CD14-positive monocyte (primary cell): ENCODE measurements around the gene AMY2B. TPM values are rescaled to one million over a fixed set of nuclear protein-coding genes. Genes with fewer than 3 reads are reported as not detected.

ENCODE experiments used
- DNase-seq, 3 donors: peaks; one replicate each; pipeline ENCODE4 v3.0.0-alpha.2; 2011 to 2022
- H2AFZ ChIP-seq: 2 replicates; pipeline ENCODE4 v1.6.0; 2012; ENCODE audit warnings: mild to moderate bottlenecking, low read depth, low read length, inconsistent platforms; ENCODE audit not compliant: insufficient read depth, poor library complexity, severe bottlenecking
- H3K27ac ChIP-seq, 2 donors: 1 replicate in 1 of 2; 2 replicates in 1 of 2; pipeline ENCODE4 v1.5.1; 2012 to 2013; ENCODE audit warnings: low read length in 2 of 2, control low read depth in 1 of 2, inconsistent platforms in 1 of 2, low read depth in 1 of 2, mild to moderate bottlenecking in 1 of 2
- H3K27me3 ChIP-seq, 2 donors: one replicate each; pipeline versions ENCODE4 v1.6.0 to v1.6.1; 2011 to 2013; ENCODE audit warnings: low read length in 2 of 2; ENCODE audit not compliant: control insufficient read depth in 2 of 2, insufficient read depth in 2 of 2
- H3K36me3 ChIP-seq, 2 donors: replicated peaks in 1 of 2; 1 replicate in 1 of 2; 2 replicates in 1 of 2; pipeline versions ENCODE4 v1.5.1 to v1.6.1; 2012 to 2013; ENCODE audit warnings: low read length in 2 of 2, control low read depth in 1 of 2, inconsistent platforms in 1 of 2, mild to moderate bottlenecking in 1 of 2; ENCODE audit not compliant: insufficient read depth in 2 of 2, control insufficient read depth in 1 of 2
- H3K4me1 ChIP-seq, 2 donors: 1 replicate in 1 of 2; 2 replicates in 1 of 2; pipeline versions ENCODE4 v1.5.1 to v1.6.1; 2012 to 2013; ENCODE audit warnings: low read length in 2 of 2, control low read depth in 1 of 2, inconsistent platforms in 1 of 2, mild to moderate bottlenecking in 1 of 2, moderate library complexity in 1 of 2; ENCODE audit not compliant: insufficient read depth in 2 of 2, control insufficient read depth in 1 of 2
- H3K4me2 ChIP-seq: replicated peaks from 2 replicates; pipeline ENCODE3; 2012; ENCODE audit warnings: low read length, moderate library complexity, mild to moderate bottlenecking; ENCODE audit not compliant: poor library complexity, severe bottlenecking; ENCODE audit errors: extremely low read depth
- H3K4me3 ChIP-seq, 3 experiments: fragments of 200-600 bp in 1 of 3; sonication (generic) in 1 of 3; replicated peaks in 1 of 3; 1 replicate in 2 of 3; 2 replicates in 1 of 3; pipeline ENCODE4 v1.5.1; 2011 to 2013; ENCODE audit warnings: low read length in 3 of 3, mild to moderate bottlenecking in 3 of 3, control low read depth in 2 of 3, low read depth in 2 of 3, inconsistent platforms in 1 of 3, moderate library complexity in 1 of 3
- H3K79me2 ChIP-seq: 2 replicates; pipeline ENCODE4 v1.6.0; 2012; ENCODE audit warnings: mild to moderate bottlenecking, control low read depth, inconsistent platforms, low read length, moderate library complexity; ENCODE audit not compliant: insufficient read depth
- H3K9ac ChIP-seq: 2 replicates; pipeline ENCODE4 v1.6.0; 2017; ENCODE audit warnings: low read length, mild to moderate bottlenecking; ENCODE audit not compliant: insufficient read depth, poor library complexity, severe bottlenecking
- H3K9me3 ChIP-seq, 2 donors: replicated peaks in 1 of 2; 1 replicate in 1 of 2; 2 replicates in 1 of 2; pipeline versions ENCODE4 v1.5.1 to v1.6.1; 2012 to 2013; ENCODE audit warnings: low read length in 2 of 2, control low read depth in 1 of 2; ENCODE audit not compliant: control insufficient read depth in 1 of 2, insufficient read depth in 1 of 2
- H4K20me1 ChIP-seq: 2 replicates; pipeline ENCODE4 v1.6.0; 2012; ENCODE audit warnings: mild to moderate bottlenecking, low read length, control low read depth, moderate library complexity; ENCODE audit not compliant: insufficient read depth
- H3K27ac Mint-ChIP-seq, 7 donors: one replicate each; pipeline ENCODE4 v1.8.0; 2020; ENCODE audit warnings: mild to moderate bottlenecking in 7 of 7, mixed read lengths in 7 of 7, moderate library complexity in 6 of 7, inconsistent platforms in 2 of 7
- H3K27me3 Mint-ChIP-seq, 3 donors: one replicate each; pipeline ENCODE4 v1.8.0; 2021 to 2022; ENCODE audit warnings: low read depth in 3 of 3, mild to moderate bottlenecking in 3 of 3, mixed read lengths in 3 of 3, moderate library complexity in 3 of 3, inconsistent platforms in 1 of 3
- H3K36me3 Mint-ChIP-seq, 2 donors: one replicate each; pipeline ENCODE4 v1.8.0; 2020; ENCODE audit warnings: mixed read lengths in 2 of 2, inconsistent platforms in 1 of 2, mild to moderate bottlenecking in 1 of 2
- H3K4me1 Mint-ChIP-seq: one replicate; pipeline ENCODE4 v1.8.0; 2020; ENCODE audit warnings: mild to moderate bottlenecking, mixed read lengths
- H3K4me3 Mint-ChIP-seq, 2 donors: one replicate each; pipeline ENCODE4 v1.8.0; 2020; ENCODE audit warnings: mild to moderate bottlenecking in 2 of 2, mixed read lengths in 2 of 2, moderate library complexity in 1 of 2
- H3K9me3 Mint-ChIP-seq, 7 donors: one replicate each; pipeline ENCODE4 v1.8.0; 2020 to 2022; ENCODE audit warnings: mixed read lengths in 7 of 7, mild to moderate bottlenecking in 6 of 7, moderate library complexity in 6 of 7, inconsistent platforms in 2 of 7
- CTCF ChIP-seq: fragments of 200-600 bp; IDR thresholded peaks from one replicate; pipeline ENCODE4 v1.8.0; 2022; ENCODE audit warnings: antibody characterized with exemption, mild to moderate bottlenecking
- WGBS: methylation state at CpG from one replicate; pipeline ENCODE4 v1.1.5; 2013; ENCODE audit warnings: missing lambda C conversion rate; ENCODE audit not compliant: insufficient coverage; 5-methylcytosine and 5-hydroxymethylcytosine counted together
- intact Hi-C, 2 donors: fragments of 100-400 bp; cut with micrococcal nuclease; formaldehyde crosslinking; loops; one replicate each; pipeline versions ENCODE4 v1.15.0 to v1.15.1; 2023
- polyA plus RNA-seq, 3 donors: library from polyadenylated mRNA; depleted of rRNA in 1 of 3; unstranded in 2 of 3; stranded (reverse) in 1 of 3; fragments of 300-500 nt in 2 of 3; fragments of >200 nt in 1 of 3; fragmentation: Illumina TruSeq in 2 of 3; gene quantifications; 1 replicate in 2 of 3; 2 replicates in 1 of 3; pipeline ENCODE4 v1.2.3, GENCODE V29; 2012 to 2021

Gene AMY2B
- polyA plus RNA-seq, 3 donors = 1.9 to 31.1 (median 2.0) TPM

GRCh38 chr1:103527331-103527730 lies 44.1 kb upstream of the AMY2B start:
- Histone ChIP-seq H3K4me3 (peak overlapping the region in 1 of 3 experiments; percentile 94), H3K9ac (no peak overlapping the region)
- peaks cover 49% of the 10 kb centered on the region for H3K4me1 Mint-ChIP-seq

GRCh38 chr1:103529746-103530145 lies 41.6 kb upstream of the AMY2B start:
- H3K4me2 ChIP-seq = no peak overlapping the region
- peaks cover 45% of the 10 kb centered on the region for H3K4me1 Mint-ChIP-seq
- 89% methylated on average over 6 of the region's 8 CpGs for WGBS
- DNase-seq = no peak
- no peak overlapping the region for H3K27ac ChIP-seq
- no peaks in the 10 kb centered on the region for H3K9me3 Mint-ChIP-seq
- TF ChIP-seq CTCF = no peak
- H3K9me3 ChIP-seq = no peaks in the 10 kb centered on the region
- peaks cover 0 to 3% (median 0%) of the 10 kb centered on the region in 3 donors for H3K27me3 Mint-ChIP-seq
- peaks cover 70% of the 10 kb centered on the region for H4K20me1 ChIP-seq
- H3K4me3 Mint-ChIP-seq = no peak overlapping the region
- H3K79me2 ChIP-seq = peaks cover 84% of the 10 kb centered on the region
- no peak overlapping the region for H3K9ac ChIP-seq
- H3K36me3 ChIP-seq = peaks cover 38 to 57% of the 10 kb centered on the region in 2 donors
- peak overlapping the region in 1 of 7 donors; percentile 16 for H3K27ac Mint-ChIP-seq
- H2AFZ ChIP-seq = no peak overlapping the region
- intact Hi-C loops = no loop called here
- peaks cover 11 to 32% of the 10 kb centered on the region in 2 donors for H3K4me1 ChIP-seq
- H3K27me3 ChIP-seq = no peaks in the 10 kb centered on the region
- no peak overlapping the region for H3K4me3 ChIP-seq
- H3K36me3 Mint-ChIP-seq = peaks cover 44 to 58% of the 10 kb centered on the region in 2 donors

More at GRCh38 chr1:103527331-103527730, 44.1 kb upstream of the AMY2B start:
- Mint-ChIP-seq H3K36me3 (peaks cover 27 to 38% of the 10 kb centered on the region in 2 donors), H3K27ac (peak overlapping the region in 1 of 7 donors; percentile 63), H3K27me3 (peaks cover 0 to 3% (median 0%) of the 10 kb centered on the region in 3 donors), H3K9me3 (no peaks in the 10 kb centered on the region), H3K4me3 (peak overlapping the region; percentile 10 to 100)
- peaks cover 64% of the 10 kb centered on the region for H3K79me2 ChIP-seq
- peak overlapping the region; percentile 74 for H3K4me2 ChIP-seq
- no peak overlapping the region for H2AFZ ChIP-seq
- no peaks in the 10 kb centered on the region for H3K27me3 ChIP-seq
- TF ChIP-seq CTCF = no peak
- peaks cover 17 to 33% of the 10 kb centered on the region in 2 donors for H3K36me3 ChIP-seq
- WGBS = no CpG with 5 or more reads among the region's 2 CpGs
- no peak for DNase-seq
- intact Hi-C loops = no loop called here
- no peak overlapping the region for H3K27ac ChIP-seq
- peaks cover 12 to 34% of the 10 kb centered on the region in 2 donors for H3K4me1 ChIP-seq
- no peaks in the 10 kb centered on the region for H3K9me3 ChIP-seq
- H4K20me1 ChIP-seq = peaks cover 46% of the 10 kb centered on the region
